Skeletal muscle satellite cell (primary cell): Measurements from ENCODE around the gene NDUFAF8. TPM values are rescaled to one million over a fixed set of nuclear protein-coding genes. Genes with fewer than 3 reads are reported as not detected.

Experiments
- H3K27me3 ChIP-seq: 2 replicates; pipeline ENCODE4 v1.7.0; 2013; ENCODE audit warnings: low read length; ENCODE audit not compliant: control insufficient read depth, insufficient read depth
- H3K36me3 ChIP-seq: 2 replicates; pipeline ENCODE4 v1.7.0; 2013; ENCODE audit warnings: mild to moderate bottlenecking, control low read depth, low read length; ENCODE audit not compliant: insufficient read depth
- H3K4me1 ChIP-seq: 2 replicates; pipeline ENCODE4 v1.7.0; 2013; ENCODE audit warnings: low read length; ENCODE audit not compliant: control insufficient read depth, insufficient read depth
- H3K4me2 ChIP-seq: 2 replicates; pipeline ENCODE4 v1.7.0; 2013; ENCODE audit warnings: mild to moderate bottlenecking, low read length
- H3K4me3 ChIP-seq: 2 replicates; pipeline ENCODE4 v1.7.0; 2013; ENCODE audit warnings: low read length
- H3K9ac ChIP-seq: 2 replicates; pipeline ENCODE4 v1.7.0; 2013; ENCODE audit warnings: mild to moderate bottlenecking, low read depth, low read length, moderate library complexity
- H3K9me3 ChIP-seq: replicated peaks from 2 replicates; pipeline ENCODE4 v1.7.0; 2013; ENCODE audit warnings: mild to moderate bottlenecking, control low read depth, low read length
- total RNA-seq: library from RNA; depleted of rRNA; stranded (reverse); fragments of >200 nt; gene quantifications from 2 replicates; pipeline ENCODE4 v1.2.3, GENCODE V29; 2012; rRNA removed

The NDUFAF8 gene
- total RNA-seq: 28.4 and 34.3 TPM in 2 replicates

DNA sequence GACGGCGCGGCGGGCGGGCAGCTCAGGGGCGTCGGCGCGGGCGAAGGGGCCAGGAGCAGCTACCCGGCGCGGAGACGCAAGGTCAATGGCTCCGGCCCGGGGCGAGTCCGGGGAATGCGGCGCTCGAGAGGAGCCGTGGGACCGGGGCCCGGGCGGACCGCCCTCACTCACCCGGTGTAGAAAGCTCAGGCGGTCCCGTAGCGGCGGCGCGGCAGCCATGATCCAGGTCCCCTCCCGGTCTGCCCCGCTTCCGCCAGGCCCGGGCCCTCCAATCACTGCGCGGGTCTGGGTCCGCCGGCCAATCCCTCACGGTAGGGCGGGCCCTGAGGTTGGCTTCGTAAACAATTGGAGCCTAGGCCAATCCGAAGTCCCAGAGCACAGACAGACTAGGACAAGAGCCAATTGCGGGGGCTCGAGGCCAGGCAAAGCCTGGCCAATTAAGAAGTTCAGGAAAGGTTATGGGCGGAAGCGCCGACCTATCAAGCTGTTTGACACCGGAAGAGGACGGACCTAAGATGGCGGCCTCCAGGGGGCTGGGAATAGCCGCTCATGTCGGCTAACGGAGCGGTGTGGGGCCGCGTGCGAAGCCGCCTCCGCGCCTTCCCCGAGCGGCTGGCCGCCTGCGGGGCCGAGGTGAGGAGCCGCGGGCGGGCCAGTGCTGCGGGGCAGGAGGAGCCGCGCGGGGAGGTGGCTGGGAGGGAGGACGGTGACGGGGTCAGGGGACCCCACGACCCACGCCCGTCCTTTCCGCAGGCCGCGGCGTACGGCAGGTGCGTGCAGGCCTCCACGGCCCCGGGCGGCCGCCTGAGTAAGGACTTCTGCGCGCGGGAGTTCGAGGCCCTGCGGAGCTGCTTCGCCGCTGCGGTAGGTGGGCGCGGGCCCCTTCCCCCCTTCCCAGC lies at the start of gene NDUFAF8, which contains the start of gene TEPSIN:
TSS of gene NDUFAF8 (plus strand) at position 504 of the 899 bp plus-strand sequence. CDS start at position 550, 46 bp downstream.
TSS of gene TEPSIN (minus strand) at position 241 of the 899 bp plus-strand sequence. CDS start at position 219, 22 bp downstream.
- Histone ChIP-seq H3K4me3 (peak within 1 kb of the TSS; percentile 83), H3K4me2 (peak within 1 kb of the TSS; percentile 100), H3K36me3 (peaks cover 12% of the 10 kb centered on the region), H3K27me3 (no peaks in the 10 kb centered on the region), H3K9ac (peak within 1 kb of the TSS; percentile 89), H3K9me3 (no peaks in the 10 kb centered on the region), H3K4me1 (peaks cover 22% of the 10 kb centered on the region)

- peaks cover 5% of the 10 kb centered on the region for H3K36me3 ChIP-seq
- H3K4me1 ChIP-seq: no peaks in the 10 kb centered on the region
- H3K4me2 ChIP-seq: no peak overlapping the region
- H3K27me3 ChIP-seq: no peaks in the 10 kb centered on the region
- no peaks in the 10 kb centered on the region for H3K9me3 ChIP-seq
- H3K9ac ChIP-seq: no peak overlapping the region
- H3K4me3 ChIP-seq: no peak overlapping the region
These were observed 49.2 kb upstream of the NDUFAF8 start for GRCh38 chr17:81189670-81190530.

- Histone ChIP-seq H3K4me1 (no peaks in the 10 kb centered on the region), H3K4me2 (no peak overlapping the region), H3K27me3 (no peaks in the 10 kb centered on the region), H3K36me3 (peaks cover 5% of the 10 kb centered on the region), H3K9ac (no peak overlapping the region), H3K4me3 (no peak overlapping the region), H3K9me3 (no peaks in the 10 kb centered on the region)
These were observed 48.5 kb upstream of the NDUFAF8 start for GRCh38 chr17:81190591-81190990.

DNA sequence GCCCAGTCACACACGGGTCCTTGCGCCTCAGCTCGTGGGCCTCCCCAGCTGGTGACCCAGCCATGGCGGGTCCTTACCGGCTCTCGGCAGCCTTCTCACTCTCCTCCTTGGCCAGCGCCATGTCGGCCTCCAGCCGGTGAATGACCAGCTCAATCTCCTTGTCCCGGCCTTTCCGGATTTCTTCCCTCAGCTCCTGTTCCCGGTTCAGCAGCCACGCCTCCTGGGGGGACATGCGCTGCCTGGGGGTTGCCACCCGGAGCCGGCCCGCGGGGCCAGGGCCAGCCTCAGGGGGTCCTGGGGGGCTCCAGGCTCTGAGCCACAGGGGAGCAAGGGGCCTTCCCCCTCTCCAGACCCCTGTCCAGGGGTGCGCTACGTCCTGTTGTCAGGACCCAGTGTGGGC lies 48.0 kb upstream of the NDUFAF8 start:
- Histone ChIP-seq H3K4me2 (no peak overlapping the region), H3K9ac (no peak overlapping the region), H3K4me1 (no peaks in the 10 kb centered on the region), H3K9me3 (no peaks in the 10 kb centered on the region), H3K27me3 (no peaks in the 10 kb centered on the region), H3K4me3 (no peak overlapping the region), H3K36me3 (peaks cover 5% of the 10 kb centered on the region)

GRCh38 chr17:81191646-81192045 lies 47.5 kb upstream of the NDUFAF8 start:
- no peak overlapping the region for H3K4me2 ChIP-seq
- no peaks in the 10 kb centered on the region for H3K9me3 ChIP-seq
- H3K4me3 ChIP-seq: no peak overlapping the region
- H3K27me3 ChIP-seq: no peaks in the 10 kb centered on the region
- H3K36me3 ChIP-seq: peaks cover 5% of the 10 kb centered on the region
- H3K9ac ChIP-seq: no peak overlapping the region
- H3K4me1 ChIP-seq: no peaks in the 10 kb centered on the region

GRCh38 chr17:81192386-81193050 lies 46.6 kb upstream of the NDUFAF8 start:
- Histone ChIP-seq H3K4me1 (no peaks in the 10 kb centered on the region), H3K27me3 (no peaks in the 10 kb centered on the region), H3K9ac (no peak overlapping the region), H3K4me2 (no peak overlapping the region), H3K36me3 (peaks cover 5% of the 10 kb centered on the region), H3K9me3 (no peaks in the 10 kb centered on the region), H3K4me3 (no peak overlapping the region)

GRCh38 chr17:81193051-81193410 lies 46.1 kb upstream of the NDUFAF8 start:
- peaks cover 5% of the 10 kb centered on the region for H3K36me3 ChIP-seq
- no peak overlapping the region for H3K4me2 ChIP-seq
- no peaks in the 10 kb centered on the region for H3K9me3 ChIP-seq
- no peak overlapping the region for H3K9ac ChIP-seq
- H3K4me1 ChIP-seq: no peaks in the 10 kb centered on the region
- no peaks in the 10 kb centered on the region for H3K27me3 ChIP-seq
- no peak overlapping the region for H3K4me3 ChIP-seq

DNA sequence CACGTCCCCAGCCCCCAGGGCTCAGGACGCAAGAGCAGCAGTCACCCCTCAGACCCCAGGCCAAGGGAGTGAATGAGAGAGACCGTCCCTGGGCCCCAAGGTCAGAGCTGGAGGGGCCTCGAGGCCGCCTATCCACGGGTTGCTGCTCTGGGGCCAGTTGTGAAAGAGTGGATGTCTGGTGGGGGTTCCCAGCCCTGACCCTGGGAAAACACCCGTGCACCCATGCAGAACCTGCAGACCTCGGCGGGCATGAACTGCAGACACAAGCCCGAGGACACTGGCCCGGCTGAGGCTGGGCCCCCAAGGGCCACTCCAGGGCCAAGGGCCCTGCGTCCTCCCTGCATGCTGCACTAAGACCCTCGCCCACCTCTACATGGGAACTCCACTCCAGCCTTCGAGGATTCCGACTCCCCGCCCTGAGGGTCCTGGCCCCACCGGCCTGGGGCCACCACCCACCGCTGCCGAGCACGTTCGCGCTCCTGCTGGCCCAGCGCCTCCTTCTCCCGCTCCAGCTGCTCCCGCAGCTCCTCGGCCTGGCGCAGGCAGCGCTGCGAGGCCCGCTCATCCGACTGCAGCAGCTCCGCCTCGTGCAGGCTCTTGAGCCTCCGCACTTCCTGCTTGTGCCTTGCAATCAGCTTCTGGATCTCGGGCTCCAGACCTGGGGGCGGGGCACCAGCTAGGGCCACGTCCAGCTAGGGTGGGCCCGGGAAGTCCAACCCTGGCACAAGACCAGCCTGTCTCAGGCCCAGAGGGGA lies 45.5 kb upstream of the NDUFAF8 start:
- Histone ChIP-seq H3K4me1 (no peaks in the 10 kb centered on the region), H3K36me3 (peaks cover 5% of the 10 kb centered on the region), H3K27me3 (no peaks in the 10 kb centered on the region), H3K9me3 (no peaks in the 10 kb centered on the region), H3K4me2 (no peak overlapping the region), H3K9ac (no peak overlapping the region), H3K4me3 (no peak overlapping the region)

GRCh38 chr17:81194225-81194760 lies 44.8 kb upstream of the NDUFAF8 start:
- H3K4me1 ChIP-seq: no peaks in the 10 kb centered on the region
- H3K36me3 ChIP-seq: peaks cover 8% of the 10 kb centered on the region
- no peak overlapping the region for H3K4me3 ChIP-seq
- no peak overlapping the region for H3K9ac ChIP-seq
- H3K4me2 ChIP-seq: no peak overlapping the region
- no peaks in the 10 kb centered on the region for H3K9me3 ChIP-seq
- H3K27me3 ChIP-seq: no peaks in the 10 kb centered on the region

DNA sequence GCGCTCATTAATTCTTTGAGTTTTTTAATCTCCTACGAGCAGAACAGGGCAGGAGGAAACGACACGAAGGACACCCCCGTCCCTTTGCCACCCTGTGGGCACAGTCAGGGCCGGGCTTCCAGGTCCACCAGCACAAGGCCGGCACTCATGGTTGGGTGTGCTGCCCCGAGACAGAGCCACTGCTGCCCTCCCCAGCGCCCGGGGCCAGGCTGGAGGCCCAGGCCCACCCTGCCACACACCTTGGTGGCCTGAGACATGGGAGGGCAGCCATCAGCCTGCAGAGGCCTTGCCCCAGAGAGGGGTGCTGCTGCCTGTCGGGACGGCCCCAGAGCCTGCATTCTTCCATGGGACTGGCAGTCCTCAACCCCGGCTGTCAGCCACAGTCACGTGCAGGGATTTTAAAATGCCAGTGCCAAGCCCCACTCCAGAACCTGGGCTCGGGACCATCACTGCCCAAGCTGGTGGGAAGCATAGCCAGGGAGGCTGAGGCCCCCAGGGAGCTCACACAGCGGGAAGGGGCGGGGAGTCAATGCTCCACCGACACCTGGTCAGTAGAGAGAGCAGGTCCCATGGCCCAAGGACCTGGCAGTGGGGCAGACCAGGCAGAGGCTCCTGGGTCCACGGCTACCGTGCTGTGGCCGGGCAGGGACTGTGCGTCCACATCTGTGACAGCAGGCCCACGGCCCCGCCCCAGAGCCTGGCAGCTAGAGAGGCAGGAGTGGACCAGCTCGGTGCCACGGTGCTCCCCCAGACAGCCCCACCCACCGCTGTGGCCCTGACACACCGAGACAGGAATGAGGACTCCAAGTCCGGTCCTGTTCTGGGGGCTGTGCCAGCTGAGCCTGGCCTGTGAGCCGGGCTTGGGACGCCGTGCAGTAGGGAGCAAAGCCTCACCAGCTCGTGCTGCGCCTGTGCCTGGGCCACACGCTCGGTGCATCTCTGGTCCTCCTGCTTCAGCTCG lies 43.9 kb upstream of the NDUFAF8 start:
- no peaks in the 10 kb centered on the region for H3K27me3 ChIP-seq
- H3K4me3 ChIP-seq: no peak overlapping the region
- H3K9ac ChIP-seq: no peak overlapping the region
- H3K36me3 ChIP-seq: peaks cover 5% of the 10 kb centered on the region
- no peaks in the 10 kb centered on the region for H3K4me1 ChIP-seq
- no peak overlapping the region for H3K4me2 ChIP-seq
- no peaks in the 10 kb centered on the region for H3K9me3 ChIP-seq
